IMR-90 (cell line): Measurements from ENCODE around the gene ABI3BP. TPM values are rescaled to one million over a fixed set of nuclear protein-coding genes. Genes with fewer than 3 reads are reported as not detected.

Experiments used
- ATAC-seq: fragments of 200-7000 bp; cut with Tn5 transposase; 2 replicates; pipeline ENCODE4 v1.9.1; 2020; ENCODE audit warnings: low read depth, mild to moderate bottlenecking, moderate library complexity
- BruUV-seq: library from RNA; stranded (reverse); fragments of 400-500 nt; replicated peaks from 2 replicates; lab custom pipeline; 2021; lab: Mats Ljungman, UMichigan
- CTCF ChIA-PET: fragments of 300-600 bp; formaldehyde crosslinking; extraction: SDS; loops from one replicate; lab custom pipeline; 2021; ENCODE audit warnings: antibody characterized with exemption; lab: Yijun Ruan, JAX
- POLR2A ChIA-PET: fragments of 300-600 bp; sonication (Branson Sonifier 250); formaldehyde crosslinking; loops from one replicate; lab custom pipeline; 2022; ENCODE audit warnings: antibody characterized with exemption; ENCODE audit not compliant: unreplicated experiment; lab: Charles Lee
- DNase-seq: peaks from one replicate; pipeline ENCODE4 v3.0.0; 2013
- H2AFZ ChIP-seq: replicated peaks from 2 replicates; pipeline ENCODE3; 2013; ENCODE audit warnings: low read length, mild to moderate bottlenecking; ENCODE audit not compliant: poor library complexity
- H2AK5ac ChIP-seq: 2 replicates; pipeline ENCODE4 v1.6.1; 2013; ENCODE audit warnings: low read depth, low read length, inconsistent platforms
- H2AK9ac ChIP-seq: replicated peaks from 2 replicates; pipeline ENCODE3; 2013; ENCODE audit warnings: mild to moderate bottlenecking, low read depth, low read length, moderate library complexity; ENCODE audit not compliant: poor library complexity
- H2BK120ac ChIP-seq: 2 replicates; pipeline ENCODE4 v1.6.1; 2013; ENCODE audit warnings: low read depth, low read length, inconsistent platforms
- H2BK15ac ChIP-seq: 3 replicates; pipeline ENCODE4 v1.6.1; 2013; ENCODE audit warnings: low read depth, low read length, inconsistent platforms
- H2BK20ac ChIP-seq: 2 replicates; pipeline ENCODE4 v1.6.1; 2013; ENCODE audit warnings: low read depth, mild to moderate bottlenecking, inconsistent platforms, low read length, moderate library complexity
- H2BK5ac ChIP-seq: 2 replicates; pipeline ENCODE4 v1.6.1; 2013; ENCODE audit warnings: mild to moderate bottlenecking, low read depth, low read length, inconsistent platforms; ENCODE audit not compliant: poor library complexity, severe bottlenecking
- H3K14ac ChIP-seq: replicated peaks from 2 replicates; pipeline ENCODE4 v1.6.1; 2013; ENCODE audit warnings: low read depth, low read length, inconsistent platforms
- H3K18ac ChIP-seq: 2 replicates; pipeline ENCODE4 v1.6.1; 2013; ENCODE audit warnings: low read depth, low read length, control low read depth
- H3K23ac ChIP-seq: 2 replicates; pipeline ENCODE4 v1.6.1; 2013; ENCODE audit warnings: low read depth, low read length, inconsistent platforms
- H3K27ac ChIP-seq: 2 replicates; pipeline ENCODE4 v1.5.1; 2013; ENCODE audit warnings: mild to moderate bottlenecking, control low read depth, low read length; ENCODE audit not compliant: insufficient read depth
- H3K27me3 ChIP-seq: 2 replicates; pipeline ENCODE4 v1.6.1; 2013; ENCODE audit warnings: low read length; ENCODE audit not compliant: control insufficient read depth, insufficient read depth
- H3K36me3 ChIP-seq: 2 replicates; pipeline ENCODE4 v1.6.1; 2013; ENCODE audit warnings: low read length, mixed read lengths; ENCODE audit not compliant: control insufficient read depth, insufficient read depth
- H3K4ac ChIP-seq: 2 replicates; pipeline ENCODE4 v1.6.1; 2013; ENCODE audit warnings: low read depth, low read length, inconsistent platforms
- H3K4me1 ChIP-seq: 2 replicates; pipeline ENCODE4 v1.6.1; 2013; ENCODE audit warnings: low read length, mixed read lengths; ENCODE audit not compliant: control insufficient read depth, insufficient read depth
- H3K4me2 ChIP-seq: 2 replicates; pipeline ENCODE4 v1.6.1; 2013; ENCODE audit warnings: low read depth, mild to moderate bottlenecking, control low read depth, low read length, moderate library complexity
- H3K4me3 ChIP-seq: 2 replicates; pipeline ENCODE4 v1.5.1; 2013; ENCODE audit warnings: low read depth, mild to moderate bottlenecking, control low read depth, low read length, moderate library complexity; ENCODE audit not compliant: insufficient read depth
- H3K56ac ChIP-seq: 2 replicates; pipeline ENCODE4 v1.6.1; 2013; ENCODE audit warnings: low read length, inconsistent platforms; ENCODE audit not compliant: insufficient read depth; ENCODE audit errors: extremely low read depth
- H3K79me1 ChIP-seq, 2 experiments: 2 replicates each; pipeline ENCODE4 v1.6.1; 2013; ENCODE audit warnings: low read length in 2 of 2, inconsistent platforms in 1 of 2, low read depth in 1 of 2
- H3K9ac ChIP-seq: 2 replicates; pipeline ENCODE4 v1.6.1; 2013; ENCODE audit warnings: low read depth, low read length, control low read depth
- H3K9me1 ChIP-seq: 2 replicates; pipeline ENCODE4 v1.6.1; 2013; ENCODE audit warnings: low read length, inconsistent platforms; ENCODE audit not compliant: insufficient read depth
- H3K9me3 ChIP-seq: 2 replicates; pipeline ENCODE4 v1.6.1; 2013; ENCODE audit warnings: low read length; ENCODE audit not compliant: control insufficient read depth, insufficient read depth
- H4K20me1 ChIP-seq: 2 replicates; pipeline ENCODE4 v1.6.1; 2013; ENCODE audit warnings: low read length, inconsistent platforms; ENCODE audit not compliant: insufficient read depth
- H4K5ac ChIP-seq: 2 replicates; pipeline ENCODE4 v1.6.1; 2013; ENCODE audit warnings: mild to moderate bottlenecking, low read depth, low read length, control low read depth
- H4K8ac ChIP-seq, 2 experiments: 2 replicates each; pipeline ENCODE4 v1.6.1; 2013; ENCODE audit warnings: low read depth in 2 of 2, low read length in 2 of 2, control low read depth in 1 of 2, inconsistent platforms in 1 of 2
- H4K91ac ChIP-seq: 2 replicates; pipeline ENCODE4 v1.6.1; 2013; ENCODE audit warnings: low read depth, low read length, inconsistent platforms; ENCODE audit not compliant: insufficient read depth
- BHLHE40 ChIP-seq: fragments of 150-350 bp; IDR thresholded peaks from 2 replicates; pipeline ENCODE4 v1.6.1; 2016; ENCODE audit warnings: mild to moderate bottlenecking, low read depth, low read length
- CEBPB ChIP-seq: IDR thresholded peaks from 2 replicates; pipeline ENCODE4 v1.6.1; 2012; ENCODE audit warnings: low read depth, low read length, improper control_type of control experiment
- CHD1 ChIP-seq: IDR thresholded peaks from 2 replicates; pipeline ENCODE4 v1.6.1; 2012; ENCODE audit warnings: low read depth, low read length, improper control_type of control experiment
- CTCF ChIP-seq: conservative IDR thresholded peaks from 2 replicates; pipeline ENCODE4 v1.5.1; 2012; ENCODE audit warnings: mild to moderate bottlenecking, low read depth, low read length, improper control_type of control experiment
- ELK1 ChIP-seq: fragments of 150-350 bp; IDR thresholded peaks from 2 replicates; pipeline ENCODE4 v1.6.1; 2016; ENCODE audit warnings: low read depth, mild to moderate bottlenecking, low read length, moderate library complexity, borderline replicate concordance
- FOS ChIP-seq: fragments of 150-350 bp; IDR thresholded peaks from 2 replicates; pipeline ENCODE4 v1.6.1; 2016; ENCODE audit warnings: low read depth, low read length
- MAFK ChIP-seq: IDR thresholded peaks from 2 replicates; pipeline ENCODE4 v1.6.1; 2012; ENCODE audit warnings: low read depth, low read length, improper control_type of control experiment
- MAZ ChIP-seq: IDR thresholded peaks from 2 replicates; pipeline ENCODE4 v1.6.1; 2012; ENCODE audit warnings: low read depth, mild to moderate bottlenecking, low read length, improper control_type of control experiment, moderate library complexity, borderline replicate concordance
- MXI1 ChIP-seq: IDR thresholded peaks from 2 replicates; pipeline ENCODE4 v1.6.1; 2012; ENCODE audit warnings: low read depth, mild to moderate bottlenecking, low read length, moderate library complexity, borderline replicate concordance
- NFE2L2 ChIP-seq: fragments of 150-350 bp; IDR thresholded peaks from 2 replicates; pipeline ENCODE4 v1.6.1; 2016; ENCODE audit warnings: low read depth, mild to moderate bottlenecking, low read length
- POLR2A ChIP-seq: IDR thresholded peaks from 2 replicates; pipeline ENCODE4 v1.6.1; 2012; ENCODE audit warnings: mild to moderate bottlenecking, low read depth, low read length
- RAD21 ChIP-seq: IDR thresholded peaks from 2 replicates; pipeline ENCODE4 v1.6.1; 2012; ENCODE audit warnings: low read length, improper control_type of control experiment
- RCOR1 ChIP-seq: IDR thresholded peaks from 2 replicates; pipeline ENCODE4 v1.6.1; 2012; ENCODE audit warnings: mild to moderate bottlenecking, low read length, improper control_type of control experiment; ENCODE audit not compliant: insufficient replicate concordance
- RFX5 ChIP-seq: IDR thresholded peaks from 2 replicates; pipeline ENCODE4 v1.8.0; 2012; ENCODE audit warnings: low read depth, mild to moderate bottlenecking, low read length, moderate library complexity
- SMC3 ChIP-seq: fragments of 150-350 bp; IDR thresholded peaks from 2 replicates; pipeline ENCODE4 v1.6.1; 2016; ENCODE audit warnings: low read depth, mild to moderate bottlenecking, antibody characterized with exemption, low read length, moderate library complexity
- WGBS, 2 experiments: methylation state at CpG; one replicate each; pipeline versions ENCODE4 v1.1.5 to v1.1.7; 2013; ENCODE audit warnings: missing lambda C conversion rate in 2 of 2; ENCODE audit not compliant: insufficient read length in 1 of 2; ENCODE audit errors: extremely low coverage in 2 of 2; 5-methylcytosine and 5-hydroxymethylcytosine counted together
- dilution Hi-C: fragments of 300-500 bp; cut with HindIII; formaldehyde crosslinking; loops from one replicate; pipeline ENCODE4 v1.14.3; 2018; ENCODE audit warnings: low sequenced_read_pairs; ENCODE audit not compliant: unreplicated experiment
- in situ Hi-C: fragments of 300-500 bp; cut with MboI; formaldehyde crosslinking; loops from 3 replicates; pipeline ENCODE4 v1.14.3; 2019; ENCODE audit warnings: low sequenced_read_pairs, inconsistent platforms, mixed read lengths
- intact Hi-C: fragments of 100-400 bp; cut with micrococcal nuclease; formaldehyde crosslinking; loops from 2 replicates; pipeline ENCODE4 v1.10.0; 2022
- polyA plus RNA-seq, 3 experiments: library from polyadenylated mRNA; depleted of rRNA; stranded (reverse); fragments of >200 nt; gene quantifications; 2 replicates each; pipeline ENCODE4 v1.2.3, GENCODE V29; 2012; ENCODE audit warnings: low replicate concordance in 1 of 3
- total RNA-seq: library from RNA; depleted of rRNA; stranded (reverse); fragments of >200 nt; gene quantifications from 2 replicates; pipeline ENCODE4 v1.2.3, GENCODE V29; 2012
- TF ChIP-seq, protein P1 (sequence below): fragments of 150-350 bp; IDR thresholded peaks from 2 replicates; pipeline ENCODE4 v1.6.1; 2017; ENCODE audit warnings: mild to moderate bottlenecking, antibody characterized with exemption, low read length, low read depth

ABI3BP gene
- total and polyA plus RNA-seq, 2 of the 4 experiments (the other 2 are of a cell fraction): 3.0 to 26.7 TPM

GRCh38 chr3:100775226-100775625, 218.0 kb downstream of the ABI3BP start:
- dilution Hi-C loops (no loop called here), in situ Hi-C loops (no loop called here), intact Hi-C loops (no loop called here)
- Histone ChIP-seq H4K5ac (no peak overlapping the region), H2AK9ac (no peak overlapping the region), H3K18ac (no peak overlapping the region), H2AK5ac (no peak overlapping the region; the same call in none of the 2 replicates), H3K9ac (no peak overlapping the region), H2BK5ac (no peak overlapping the region), H3K4me3 (no peak overlapping the region), H3K4me1 (peaks cover 6% of the 10 kb centered on the region; the same call in 1 of the 2 replicates), H4K8ac (no peak overlapping the region), H3K27me3 (no peaks in the 10 kb centered on the region), H2BK15ac (peak overlapping the region; percentile 7; the same call in 1 of the 3 replicates), H4K91ac (no peak overlapping the region), H2BK120ac (no peak overlapping the region), H2BK20ac (0 out of 2 replicates have a peak overlapping the region, but pooled peaks have one; percentile 32), H3K23ac (no peak overlapping the region), H3K27ac (no peak overlapping the region), H3K4me2 (no peak overlapping the region), H3K9me3 (no peaks in the 10 kb centered on the region), H4K20me1 (no peaks in the 10 kb centered on the region), H3K79me1 (no peaks in the 10 kb centered on the region), H3K36me3 (no peaks in the 10 kb centered on the region), H3K9me1 (peaks cover 15% of the 10 kb centered on the region), H2AFZ (no peak overlapping the region), H3K56ac (no peak overlapping the region), H3K4ac (no peak overlapping the region), H3K14ac (peak overlapping the region; percentile 44; the same call in 1 of the 2 replicates)
- TF ChIP-seq MAZ (no peak), RCOR1 (no peak), CTCF (no peak), CHD1 (no peak), RAD21 (no peak), RFX5 (no peak), MAFK (no peak), CEBPB (no peak), ELK1 (no peak), MXI1 (no peak), BHLHE40 (no peak), NFE2L2 (no peak), POLR2A (no peak), FOS (no peak), SMC3 (no peak)
- TF ChIP-seq, protein P1, sequence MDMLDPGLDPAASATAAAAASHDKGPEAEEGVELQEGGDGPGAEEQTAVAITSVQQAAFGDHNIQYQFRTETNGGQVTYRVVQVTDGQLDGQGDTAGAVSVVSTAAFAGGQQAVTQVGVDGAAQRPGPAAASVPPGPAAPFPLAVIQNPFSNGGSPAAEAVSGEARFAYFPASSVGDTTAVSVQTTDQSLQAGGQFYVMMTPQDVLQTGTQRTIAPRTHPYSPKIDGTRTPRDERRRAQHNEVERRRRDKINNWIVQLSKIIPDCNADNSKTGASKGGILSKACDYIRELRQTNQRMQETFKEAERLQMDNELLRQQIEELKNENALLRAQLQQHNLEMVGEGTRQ: no peak
- DNase-seq (no peak), ATAC-seq (no peak)
- no CpG with 5 or more reads among the region's 3 CpGs for WGBS, 2 experiments
- ChIA-PET CTCF (no interaction called here), POLR2A (no interaction called here)
- no TSS peak for BruUV-seq
